K562 (cell line): Measurements from ENCODE around the gene ABCA7. TPM values are rescaled to one million over a fixed set of nuclear protein-coding genes. Genes with fewer than 3 reads are reported as not detected.

Source experiments
- BCL6 ChIP-seq: fragments of 250-450 bp; sonication (Bioruptor Pico); IDR thresholded peaks from 2 replicates; pipeline ENCODE4 v1.4.0; 2020
- ETS1 ChIP-seq: conservative IDR thresholded peaks from 2 replicates; pipeline ENCODE4 v1.6.1; 2011; ENCODE audit warnings: low read depth, mild to moderate bottlenecking, low read length; ENCODE audit not compliant: control insufficient read depth
- EWSR1 ChIP-seq: fragments of 450-650 bp; IDR thresholded peaks from 2 replicates; pipeline ENCODE4 v1.6.1; 2018; ENCODE audit warnings: borderline replicate concordance, mild to moderate bottlenecking, low read depth, moderate library complexity; ENCODE audit not compliant: partially characterized antibody
- HDAC6 ChIP-seq: IDR thresholded peaks from 2 replicates; pipeline ENCODE4 v1.6.1; 2012; ENCODE audit warnings: low read depth, mild to moderate bottlenecking, control low read depth, inconsistent platforms, low read length, moderate library complexity
- HOMEZ ChIP-seq: fragments of 250-450 bp; sonication (Bioruptor Pico); IDR thresholded peaks from 2 replicates; pipeline ENCODE4 v1.4.0; 2020; ENCODE audit warnings: mild to moderate bottlenecking, moderate library complexity
- LARP7 ChIP-seq: fragments of 450-650 bp; IDR thresholded peaks from 2 replicates; pipeline ENCODE4 v1.6.1; 2016
- MIER1 ChIP-seq: fragments of 450-650 bp; IDR thresholded peaks from 2 replicates; pipeline ENCODE4 v1.6.1; 2016; ENCODE audit warnings: antibody characterized with exemption, mild to moderate bottlenecking, low read depth
- PKNOX1 ChIP-seq: fragments of 450-650 bp; IDR thresholded peaks from 2 replicates; pipeline ENCODE4 v1.6.1; 2016
- POLR2H ChIP-seq: IDR thresholded peaks from 2 replicates; pipeline ENCODE4 v1.6.1; 2016; ENCODE audit warnings: missing genetic modification characterization, low read depth, mild to moderate bottlenecking, control low read depth, missing compliant biosample characterization, moderate library complexity
- SIX5 ChIP-seq, 2 experiments: IDR thresholded peaks; 2 replicates each; pipeline ENCODE4 v1.6.1; 2011; ENCODE audit warnings: low read length in 2 of 2, borderline replicate concordance in 1 of 2, low read depth in 1 of 2, mild to moderate bottlenecking in 1 of 2, moderate library complexity in 1 of 2; ENCODE audit not compliant: insufficient read depth in 1 of 2
- SMAD3 ChIP-seq: fragments of 450-650 bp; formaldehyde crosslinking; conservative IDR thresholded peaks from 2 replicates; pipeline ENCODE4 v1.4.0; 2020; ENCODE audit warnings: mild to moderate bottlenecking
- TEAD2 ChIP-seq: fragments of 450-650 bp; IDR thresholded peaks from 2 replicates; pipeline ENCODE4 v1.6.1; 2016; ENCODE audit warnings: missing genetic modification characterization, control low read depth, missing compliant biosample characterization
- ZBTB9 ChIP-seq: fragments of 450-650 bp; formaldehyde crosslinking; IDR thresholded peaks from 2 replicates; pipeline ENCODE4 v1.4.0; 2020; ENCODE audit warnings: mild to moderate bottlenecking, moderate library complexity
- ZNF212 ChIP-seq: fragments of 450-650 bp; formaldehyde crosslinking; IDR thresholded peaks from 2 replicates; pipeline ENCODE4 v1.4.0; 2020; ENCODE audit warnings: mild to moderate bottlenecking
- ZNF3 ChIP-seq: fragments of 250-450 bp; sonication (Bioruptor Pico); IDR thresholded peaks from 2 replicates; pipeline ENCODE4 v1.5.0; 2021; ENCODE audit warnings: mild to moderate bottlenecking, moderate library complexity
- ZNF324 ChIP-seq: fragments of 250-450 bp; sonication (Bioruptor Pico); IDR thresholded peaks from 2 replicates; pipeline ENCODE4 v1.4.0; 2020; ENCODE audit warnings: mild to moderate bottlenecking
- ZNF395 ChIP-seq: fragments of 200-800 bp; sonication (Bioruptor generic); IDR thresholded peaks from 2 replicates; pipeline ENCODE4 v1.6.1; 2017; ENCODE audit warnings: missing genetic modification characterization, missing compliant biosample characterization
- ZNF695 ChIP-seq: fragments of 450-650 bp; formaldehyde crosslinking; IDR thresholded peaks from 2 replicates; pipeline ENCODE4 v1.4.0; 2020; ENCODE audit warnings: mild to moderate bottlenecking, moderate library complexity
- ZNF77 ChIP-seq: fragments of 250-450 bp; sonication (Bioruptor Pico); IDR thresholded peaks from 2 replicates; pipeline ENCODE4 v1.5.0; 2020
- polyA plus RNA-seq, 8 experiments: library from polyadenylated mRNA; depleted of rRNA in 4 of 8; stranded (reverse) in 5 of 8; unstranded in 3 of 8; fragments of >200 nt; fragmentation: Nextera tagmentation in 2 of 8; fragmentation: Illumina TruSeq in 1 of 8; extraction: Ambion mirVana in 2 of 8; extraction: Trizol in 1 of 8; gene quantifications; 2 replicates each; pipeline versions ENCODE4 v1.2.1 to v1.2.3, GENCODE V29; 2011 to 2014; ENCODE audit warnings: inconsistent platforms in 1 of 8, missing spikeins in 1 of 8
- total RNA-seq, 7 experiments: library from RNA; depleted of rRNA in 6 of 7; stranded (reverse); fragments of >200 nt in 6 of 7; fragmentation: Illumina TruSeq in 2 of 7; extraction: Trizol in 2 of 7; gene quantifications; 2 replicates each; pipeline versions ENCODE4 v1.2.1 to v1.2.3, GENCODE V29; 2011 to 2021; ENCODE audit warnings: low replicate concordance in 1 of 7

The ABCA7 gene
- total and polyA plus RNA-seq, 9 of the 15 experiments (the other 6 are each of a cell fraction or from before 2014, with no cell fraction given), result 2.3 to 96.1 (median 31.2) TPM

- TF ChIP-seq LARP7 (no peak), ZNF395 (CRISPR knock-in tag) (no peak), MIER1 (no peak), ZNF212 (CRISPR knock-in tag) (no peak), HDAC6 (no peak), ZBTB9 (CRISPR knock-in tag) (peak; percentile 50; the same call in 1 of the 2 replicates), ETS1 (peak; percentile 81), TEAD2 (tag) (no peak), ZNF3 (CRISPR knock-in tag) (no peak), HOMEZ (no peak), ZNF77 (CRISPR knock-in tag) (no peak), ZNF695 (CRISPR knock-in tag) (no peak), ZNF324 (CRISPR knock-in tag) (no peak), POLR2H (tag) (peak; percentile 94), SMAD3 (CRISPR knock-in tag) (no peak), BCL6 (CRISPR knock-in tag) (no peak), EWSR1 (no peak), PKNOX1 (peak; percentile 76), SIX5 (IDR thresholded peaks at IDR 0.05; ENCODE audit: borderline replicate concordance in 1 of 2, insufficient read depth in 1 of 2, low read depth in 1 of 2, low read length in 2 of 2) (no peak)
These were observed 63.9 kb downstream of the ABCA7 start, which contains the start of gene GPX4 (continued) for GRCh38 chr19:1103708-1104310.
